Thymus (tissue), 11 donors: ENCODE data around the gene MDC1. TPM values are rescaled to one million over a fixed set of nuclear protein-coding genes. Genes with fewer than 3 reads are reported as not detected.
"Not testable (repeated sequence)": the region's sequence is repeated elsewhere in the genome, so short reads cannot be mapped to it uniquely, and the experiment has no call there.

ENCODE experiments used
- DNase-seq, 9 donors: peaks; one replicate each; pipeline ENCODE4 v3.0.0-alpha.2; 2013; ENCODE audit warnings: low spot score in 9 of 9, low read depth in 6 of 9, missing footprints in 1 of 9
- H3K27ac ChIP-seq, 2 donors: one replicate each; pipeline ENCODE4 v1.5.1; 2013; ENCODE audit warnings: control low read depth in 1 of 2, low read depth in 1 of 2, low read length in 1 of 2, mild to moderate bottlenecking in 1 of 2, moderate library complexity in 1 of 2
- H3K27me3 ChIP-seq, 2 donors: one replicate each; pipeline ENCODE4 v1.5.1; 2013; ENCODE audit warnings: low read length in 1 of 2; ENCODE audit not compliant: control insufficient read depth in 2 of 2, insufficient read depth in 1 of 2
- H3K36me3 ChIP-seq, 2 donors: one replicate each; pipeline ENCODE4 v1.5.1; 2013; ENCODE audit warnings: low read length in 1 of 2, mild to moderate bottlenecking in 1 of 2, moderate library complexity in 1 of 2; ENCODE audit not compliant: control insufficient read depth in 2 of 2, insufficient read depth in 2 of 2
- H3K4me1 ChIP-seq, 2 donors: one replicate each; pipeline ENCODE4 v1.5.1; 2013; ENCODE audit warnings: low read length in 2 of 2; ENCODE audit not compliant: control insufficient read depth in 2 of 2, insufficient read depth in 2 of 2
- H3K4me3 ChIP-seq, 2 donors: one replicate each; pipeline ENCODE4 v1.5.1; 2013; ENCODE audit warnings: low read length in 2 of 2, control low read depth in 1 of 2, mild to moderate bottlenecking in 1 of 2
- H3K9me3 ChIP-seq, 2 donors: one replicate each; pipeline ENCODE4 v1.5.1; 2013; ENCODE audit warnings: low read length in 1 of 2, mild to moderate bottlenecking in 1 of 2; ENCODE audit not compliant: control insufficient read depth in 2 of 2, insufficient read depth in 1 of 2
- WGBS: extraction: QIAGEN DNeasy Blood & Tissue Kit; methylation state at CpG from one replicate; pipeline ENCODE4 v1.1.7; 2013; 5-methylcytosine and 5-hydroxymethylcytosine counted together
- polyA plus RNA-seq: library from polyadenylated mRNA; stranded (reverse); fragments of 200-250 nt; gene quantifications from one replicate; pipeline ENCODE4 v1.2.3, GENCODE V29; 2013
- total RNA-seq: library from RNA; stranded (reverse); fragments of 120-200 nt; gene quantifications from one replicate; pipeline ENCODE4 v1.2.4, GENCODE V29; 2013
- donor health status: healthy.

Gene MDC1
- total and polyA plus RNA-seq, 2 donors, result 7.6 to 21.6 TPM

DNA sequence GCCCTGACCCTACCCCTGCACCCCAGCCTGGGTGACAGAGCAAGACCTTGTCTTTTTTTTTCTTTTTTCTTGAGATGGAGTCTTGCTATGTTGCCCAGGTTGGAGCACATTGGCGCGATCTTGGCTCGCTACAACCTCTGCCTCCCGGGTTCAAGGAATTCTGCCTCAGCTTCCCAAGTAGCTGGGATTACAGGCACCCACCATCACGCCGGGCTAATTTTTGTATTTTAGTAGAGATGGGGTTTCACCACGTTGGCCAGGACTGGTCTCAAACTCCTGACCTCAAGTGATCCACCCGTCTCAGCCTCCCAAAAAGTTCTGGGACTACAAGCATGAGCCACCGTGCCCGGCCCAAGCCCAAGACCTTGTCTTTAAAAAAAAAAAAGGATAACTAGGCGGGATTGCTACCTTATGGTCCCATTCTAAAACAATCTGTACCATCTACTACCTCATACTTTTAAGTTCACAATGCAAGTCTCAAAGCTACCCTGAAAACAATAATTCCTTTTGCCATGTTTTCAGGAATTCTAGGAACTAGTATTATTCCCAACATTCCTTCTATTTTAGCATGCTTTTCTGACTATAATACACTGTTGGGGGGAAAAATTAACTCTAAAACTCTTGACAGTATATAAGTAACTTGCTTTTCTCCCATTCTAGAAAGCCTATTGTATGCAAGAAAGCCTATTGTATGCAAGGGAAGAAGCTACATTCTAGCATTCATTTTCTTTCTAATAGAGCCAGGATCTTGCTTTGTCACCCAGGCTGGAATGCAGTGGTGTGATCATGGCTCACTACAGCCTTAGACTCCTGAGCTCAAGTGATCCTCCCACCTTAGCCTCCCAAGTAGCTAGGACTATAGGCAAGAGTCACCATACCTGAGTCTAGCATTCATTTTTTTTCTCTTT lies 9.7 kb upstream of the MDC1 start:
- 97% methylated on average over 11 of the region's 11 CpGs for WGBS
- peaks cover 12 to 49% of the 10 kb centered on the region in 2 donors for H3K4me1 ChIP-seq
- peaks cover 41 to 80% of the 10 kb centered on the region in 2 donors for H3K36me3 ChIP-seq
- H3K27ac ChIP-seq, result peak overlapping the region in 1 of 2 donors; percentile 11
- DNase-seq, result no peak
- no peaks in the 10 kb centered on the region for H3K9me3 ChIP-seq
- H3K27me3 ChIP-seq, result no peaks in the 10 kb centered on the region
- H3K4me3 ChIP-seq, result no peak overlapping the region

DNA sequence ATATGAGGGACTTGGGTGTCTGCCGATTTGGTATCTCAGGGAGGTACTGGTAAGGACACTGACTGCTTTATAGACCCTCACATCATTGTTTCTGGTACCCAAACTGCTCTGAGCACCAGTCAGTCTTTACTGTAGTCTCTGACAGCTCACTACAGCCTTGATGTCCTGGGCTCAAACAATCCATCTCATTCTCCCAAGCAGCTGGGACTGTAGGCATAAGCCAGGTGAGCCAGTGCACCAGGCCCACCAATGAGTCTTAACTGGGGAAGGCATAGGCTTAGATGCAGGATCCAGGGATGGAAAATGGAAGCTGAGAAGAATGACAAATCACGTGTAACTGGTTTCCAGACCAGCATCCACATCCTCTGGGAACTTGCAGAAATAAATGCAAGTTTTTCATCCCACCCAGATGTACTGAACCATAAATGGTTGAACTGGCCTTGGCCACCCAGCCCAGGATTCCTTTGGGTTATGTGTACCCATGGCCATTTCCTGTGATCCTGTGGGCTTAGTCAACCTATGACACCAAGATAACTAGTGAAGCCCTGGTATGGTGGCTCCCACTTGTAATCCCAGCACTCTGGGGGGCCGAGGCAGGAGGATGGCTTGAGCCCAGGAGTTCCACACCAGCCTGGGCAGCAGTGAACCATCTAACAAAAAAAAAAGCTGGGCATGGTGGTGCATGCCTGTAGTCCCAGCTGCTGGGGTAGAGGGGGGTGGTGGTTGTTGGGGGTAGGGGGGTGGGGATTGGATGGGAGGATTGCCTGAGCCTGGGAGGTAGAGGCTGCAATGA lies 8.8 kb upstream of the MDC1 start:
- Histone ChIP-seq H3K4me1 (peaks cover 12 to 45% of the 10 kb centered on the region in 2 donors), H3K27ac (peak overlapping the region; percentile 0 to 1), H3K27me3 (no peaks in the 10 kb centered on the region), H3K9me3 (no peaks in the 10 kb centered on the region), H3K36me3 (peaks cover 44 to 80% of the 10 kb centered on the region in 2 donors), H3K4me3 (no peak overlapping the region)
- DNase-seq, result no peak
- 93% methylated on average over 3 of the region's 3 CpGs for WGBS

DNA sequence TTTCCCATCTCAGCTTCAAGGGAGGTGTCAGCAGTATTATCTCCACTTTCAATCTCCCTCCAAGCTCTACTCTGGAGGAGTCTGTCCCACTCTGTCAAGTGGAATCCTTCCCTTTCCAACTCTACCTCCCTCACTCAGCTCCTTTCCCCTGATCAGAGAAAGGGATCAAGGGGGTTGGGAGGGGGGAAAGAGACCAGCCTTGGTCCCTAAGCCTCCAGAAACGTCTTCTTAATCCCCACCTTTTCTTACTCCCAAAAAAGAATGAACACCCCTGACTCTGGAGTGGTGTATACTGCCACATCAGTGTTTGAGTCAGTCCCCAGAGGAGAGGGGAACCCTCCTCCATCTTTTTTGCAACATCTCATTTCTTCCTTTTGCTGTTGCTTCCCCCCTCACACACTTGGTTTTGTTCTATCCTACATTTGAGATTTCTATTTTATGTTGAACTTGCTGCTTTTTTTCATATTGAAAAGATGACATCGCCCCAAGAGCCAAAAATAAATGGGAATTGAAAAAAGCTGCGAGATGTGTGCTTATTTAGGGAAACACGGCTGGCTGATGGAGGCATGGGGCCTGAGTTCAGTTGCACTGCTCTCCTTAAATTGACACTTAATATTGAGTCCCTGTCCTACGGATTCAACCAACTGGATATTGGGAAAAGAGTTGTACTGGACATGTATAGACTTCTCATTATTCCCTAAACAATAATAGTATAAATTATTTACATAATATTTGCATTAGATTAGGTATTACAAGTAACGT lies 8.0 kb upstream of the MDC1 start:
- no peak overlapping the region for H3K27ac ChIP-seq
- 76% methylated on average over 6 of the region's 6 CpGs for WGBS

DNA sequence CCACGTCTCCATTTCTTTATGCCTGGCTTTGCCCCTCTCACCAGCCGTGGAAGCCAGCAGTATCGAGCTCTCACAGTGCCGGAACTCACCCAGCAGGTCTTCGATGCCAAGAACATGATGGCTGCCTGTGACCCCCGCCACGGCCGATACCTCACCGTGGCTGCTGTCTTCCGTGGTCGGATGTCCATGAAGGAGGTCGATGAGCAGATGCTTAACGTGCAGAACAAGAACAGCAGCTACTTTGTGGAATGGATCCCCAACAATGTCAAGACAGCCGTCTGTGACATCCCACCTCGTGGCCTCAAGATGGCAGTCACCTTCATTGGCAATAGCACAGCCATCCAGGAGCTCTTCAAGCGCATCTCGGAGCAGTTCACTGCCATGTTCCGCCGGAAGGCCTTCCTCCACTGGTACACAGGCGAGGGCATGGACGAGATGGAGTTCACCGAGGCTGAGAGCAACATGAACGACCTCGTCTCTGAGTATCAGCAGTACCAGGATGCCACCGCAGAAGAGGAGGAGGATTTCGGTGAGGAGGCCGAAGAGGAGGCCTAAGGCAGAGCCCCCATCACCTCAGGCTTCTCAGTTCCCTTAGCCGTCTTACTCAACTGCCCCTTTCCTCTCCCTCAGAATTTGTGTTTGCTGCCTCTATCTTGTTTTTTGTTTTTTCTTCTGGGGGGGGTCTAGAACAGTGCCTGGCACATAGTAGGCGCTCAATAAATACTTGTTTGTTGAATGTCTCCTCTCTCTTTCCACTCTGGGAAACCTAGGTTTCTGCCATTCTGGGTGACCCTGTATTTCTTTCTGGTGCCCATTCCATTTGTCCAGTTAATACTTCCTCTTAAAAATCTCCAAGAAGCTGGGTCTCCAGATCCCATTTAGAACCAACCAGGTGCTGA lies 7.0 kb upstream of the MDC1 start:
- not testable (repeated sequence) for H3K27ac ChIP-seq, H3K9me3 ChIP-seq, DNase-seq, H3K27me3 ChIP-seq, H3K4me3 ChIP-seq
- peaks cover 33 to 64% of the 10 kb centered on the region in 2 donors for H3K36me3 ChIP-seq
- H3K4me1 ChIP-seq, result peaks cover 5 to 43% of the 10 kb centered on the region in 2 donors
- WGBS, result 92% methylated on average over 29 of the region's 29 CpGs

More for the DNA sequence above, 8.0 kb upstream of the MDC1 start:
- Histone ChIP-seq H3K27me3 (no peaks in the 10 kb centered on the region), H3K4me3 (no peak overlapping the region), H3K36me3 (peaks cover 39 to 72% of the 10 kb centered on the region in 2 donors), H3K9me3 (no peaks in the 10 kb centered on the region), H3K4me1 (peaks cover 5 to 37% of the 10 kb centered on the region in 2 donors)
- DNase-seq, result no peak

DNA sequence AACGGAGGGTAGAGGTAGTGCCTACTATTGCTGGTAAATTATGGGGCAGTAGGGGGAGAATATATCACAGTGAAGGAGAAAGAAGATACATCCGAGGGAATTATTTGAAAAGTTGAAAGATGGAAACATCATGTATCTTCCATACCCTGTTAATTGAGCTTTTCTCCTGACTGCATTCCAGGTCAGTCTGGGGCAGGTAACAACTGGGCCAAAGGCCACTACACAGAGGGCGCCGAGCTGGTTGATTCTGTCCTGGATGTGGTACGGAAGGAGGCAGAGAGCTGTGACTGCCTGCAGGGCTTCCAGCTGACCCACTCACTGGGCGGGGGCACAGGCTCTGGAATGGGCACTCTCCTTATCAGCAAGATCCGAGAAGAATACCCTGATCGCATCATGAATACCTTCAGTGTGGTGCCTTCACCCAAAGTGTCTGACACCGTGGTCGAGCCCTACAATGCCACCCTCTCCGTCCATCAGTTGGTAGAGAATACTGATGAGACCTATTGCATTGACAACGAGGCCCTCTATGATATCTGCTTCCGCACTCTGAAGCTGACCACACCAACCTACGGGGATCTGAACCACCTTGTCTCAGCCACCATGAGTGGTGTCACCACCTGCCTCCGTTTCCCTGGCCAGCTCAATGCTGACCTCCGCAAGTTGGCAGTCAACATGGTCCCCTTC lies 6.2 kb upstream of the MDC1 start:
- WGBS, result 92% methylated on average over 16 of the region's 16 CpGs
- H3K36me3 ChIP-seq, result peaks cover 33 to 64% of the 10 kb centered on the region in 2 donors
- not testable (repeated sequence) for H3K9me3 ChIP-seq, H3K27me3 ChIP-seq, DNase-seq
- H3K27ac ChIP-seq, result peak overlapping the region in 1 of 2 donors; percentile 3
- H3K4me1 ChIP-seq, result peaks cover 5 to 51% of the 10 kb centered on the region in 2 donors
- peak overlapping the region in 1 of 2 donors; percentile 99 for H3K4me3 ChIP-seq

DNA sequence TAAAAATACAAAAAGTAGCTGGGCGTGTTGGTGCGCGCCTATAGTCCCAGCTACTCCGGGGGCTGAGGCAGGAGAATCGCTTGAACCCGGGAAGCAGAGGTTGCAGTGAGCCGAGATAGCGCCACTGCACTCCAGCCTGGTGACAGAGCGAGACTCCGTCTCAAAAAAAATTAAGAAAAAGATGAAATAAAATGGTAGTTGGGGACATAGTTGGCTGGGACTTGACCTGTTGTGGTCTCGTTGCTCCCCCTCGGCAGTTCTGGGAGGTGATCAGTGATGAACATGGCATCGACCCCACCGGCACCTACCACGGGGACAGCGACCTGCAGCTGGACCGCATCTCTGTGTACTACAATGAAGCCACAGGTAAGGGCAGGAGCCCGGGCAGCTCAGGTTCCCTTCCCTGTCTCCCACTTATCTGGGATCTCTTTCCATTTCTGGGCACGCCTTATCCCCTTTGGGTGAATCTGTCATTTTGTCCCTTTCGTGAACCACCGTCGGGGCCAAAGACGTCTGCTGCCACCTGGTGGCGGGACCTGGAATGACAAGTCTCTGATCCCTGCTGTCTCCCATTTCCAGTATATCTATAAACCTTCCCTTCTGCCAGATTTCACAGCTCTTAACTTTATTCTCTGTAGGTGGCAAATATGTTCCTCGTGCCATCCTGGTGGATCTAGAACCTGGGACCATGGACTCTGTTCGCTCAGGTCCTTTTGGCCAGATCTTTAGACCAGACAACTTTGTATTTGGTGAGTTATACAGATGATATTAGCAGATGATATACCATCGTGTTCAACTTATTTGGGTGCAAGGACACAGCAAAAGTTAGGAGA lies 5.4 kb upstream of the MDC1 start:
- no peaks in the 10 kb centered on the region for H3K27me3 ChIP-seq
- H3K4me1 ChIP-seq, result peaks cover 5 to 59% of the 10 kb centered on the region in 2 donors
- peak overlapping the region; percentile 95 to 99 for H3K4me3 ChIP-seq
- peaks cover 0 to 2% of the 10 kb centered on the region in 2 donors for H3K9me3 ChIP-seq
- peak overlapping the region in 1 of 2 donors; percentile 79 for H3K27ac ChIP-seq
- WGBS, result 14% methylated on average over 27 of the region's 27 CpGs
- peak in 5 of 9 donors; percentile 54 to 87 (median 80) for DNase-seq
- H3K36me3 ChIP-seq, result peaks cover 33 to 56% of the 10 kb centered on the region in 2 donors

GRCh38 chr6:30722025-30722279 lies 4.9 kb upstream of the MDC1 start:
- WGBS, result 8% methylated on average over 10 of the region's 10 CpGs
- H3K27me3 ChIP-seq, H3K9me3 ChIP-seq, DNase-seq: not testable (repeated sequence)
- Histone ChIP-seq H3K4me1 (peaks cover 5 to 60% of the 10 kb centered on the region in 2 donors), H3K36me3 (peaks cover 33 to 54% of the 10 kb centered on the region in 2 donors), H3K27ac (peak overlapping the region; percentile 79 to 86), H3K4me3 (peak overlapping the region; percentile 95 to 99)
